GM21515 (cell line): Measurements from ENCODE around the gene ZBTB26.
"Not testable (repeated sequence)": the region's sequence is repeated elsewhere in the genome, so short reads cannot be mapped to it uniquely, and the experiment has no call there.

ENCODE experiments used
- ATAC-seq: cut with Tn5 transposase; IDR thresholded peaks from one replicate; pipeline ENCODE4 v1.9.1; 2021; ENCODE audit not compliant: unreplicated experiment

The ZBTB26 gene

DNA sequence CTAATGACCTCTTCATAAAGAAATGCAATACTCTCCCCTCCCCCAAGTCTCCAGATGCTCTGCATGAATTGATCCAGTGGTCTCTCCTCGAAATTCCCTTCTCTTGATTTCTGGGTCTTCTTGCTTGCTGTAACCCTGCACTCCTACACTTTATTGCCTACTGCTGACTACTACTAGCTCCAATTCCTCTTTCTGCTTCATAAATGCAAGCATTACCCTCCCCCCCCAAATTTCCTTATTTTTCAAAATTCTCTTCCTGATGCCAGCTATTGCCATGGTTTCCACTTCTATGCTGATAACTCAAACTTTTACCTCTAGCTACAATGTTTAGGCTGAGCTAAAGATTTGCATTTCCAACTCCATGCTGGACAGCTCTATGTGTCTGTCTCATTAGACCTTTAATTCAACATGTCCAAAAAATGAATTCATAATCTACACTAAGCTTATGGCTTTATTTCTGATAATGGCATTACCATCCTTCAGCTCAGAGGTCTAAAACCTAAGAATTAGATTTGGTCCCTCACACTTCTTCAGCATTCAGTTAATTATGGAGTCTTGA, 1.4 kb downstream of the ZBTB26 start:
- ATAC-seq: no peak

DNA sequence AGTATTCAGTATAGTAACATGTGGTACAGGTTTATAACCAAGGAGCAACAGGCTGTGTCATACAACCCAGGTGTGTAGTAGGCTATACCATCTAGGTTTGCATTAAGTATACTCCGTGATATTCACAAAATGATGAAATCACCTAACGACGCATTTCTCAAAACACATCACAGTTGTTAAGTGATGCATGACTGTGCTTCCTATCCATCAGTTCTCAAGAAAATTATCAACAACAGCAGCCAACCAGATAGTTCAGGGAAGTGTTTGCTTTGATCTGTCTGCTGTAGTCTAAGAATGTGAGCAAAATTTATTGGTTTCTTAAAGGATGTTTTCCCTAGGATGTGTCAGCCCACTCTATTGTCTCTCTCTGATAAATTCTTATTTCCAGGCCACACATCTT, 7.4 kb downstream of the ZBTB26 start:
- no peak for ATAC-seq

DNA sequence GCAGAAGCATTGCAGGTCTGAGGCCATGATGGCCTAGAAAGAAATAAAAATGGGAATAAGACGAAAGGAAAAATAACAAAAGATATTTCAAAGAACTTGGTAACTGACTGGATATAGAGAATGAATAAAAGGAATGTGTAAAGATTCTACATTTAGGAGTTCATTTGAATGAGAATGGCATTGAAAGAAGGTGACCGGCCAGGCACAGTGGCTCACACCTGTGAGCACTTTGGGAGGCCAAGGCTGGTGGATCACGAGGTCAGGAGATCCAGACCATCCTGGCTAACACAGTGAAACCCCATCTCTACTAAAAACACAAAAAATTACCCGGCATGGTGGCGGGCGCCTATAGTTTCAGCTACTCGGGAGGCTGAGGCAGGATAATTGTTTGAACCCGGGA, 8.6 kb downstream of the ZBTB26 start:
- ATAC-seq: no peak

DNA sequence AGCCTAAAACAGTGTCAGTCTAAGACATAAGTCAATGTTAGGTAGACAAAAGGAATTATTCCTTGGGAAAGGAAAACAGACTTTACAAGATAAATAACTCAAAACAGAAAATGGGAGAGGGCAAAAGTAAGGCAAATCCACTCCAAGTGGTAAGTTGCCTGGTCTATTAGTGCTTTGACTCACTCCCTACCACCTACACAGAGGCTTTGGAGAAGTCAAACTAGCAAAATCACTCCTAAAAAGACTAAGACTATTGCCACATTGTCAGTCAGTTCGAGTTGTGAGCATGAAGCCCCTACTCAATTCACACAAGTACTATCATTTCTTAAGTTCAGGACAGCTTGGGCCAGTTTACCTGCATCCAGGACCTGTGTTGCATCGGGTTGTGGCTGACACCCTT, 13.0 kb downstream of the ZBTB26 start:
- ATAC-seq: no peak

DNA sequence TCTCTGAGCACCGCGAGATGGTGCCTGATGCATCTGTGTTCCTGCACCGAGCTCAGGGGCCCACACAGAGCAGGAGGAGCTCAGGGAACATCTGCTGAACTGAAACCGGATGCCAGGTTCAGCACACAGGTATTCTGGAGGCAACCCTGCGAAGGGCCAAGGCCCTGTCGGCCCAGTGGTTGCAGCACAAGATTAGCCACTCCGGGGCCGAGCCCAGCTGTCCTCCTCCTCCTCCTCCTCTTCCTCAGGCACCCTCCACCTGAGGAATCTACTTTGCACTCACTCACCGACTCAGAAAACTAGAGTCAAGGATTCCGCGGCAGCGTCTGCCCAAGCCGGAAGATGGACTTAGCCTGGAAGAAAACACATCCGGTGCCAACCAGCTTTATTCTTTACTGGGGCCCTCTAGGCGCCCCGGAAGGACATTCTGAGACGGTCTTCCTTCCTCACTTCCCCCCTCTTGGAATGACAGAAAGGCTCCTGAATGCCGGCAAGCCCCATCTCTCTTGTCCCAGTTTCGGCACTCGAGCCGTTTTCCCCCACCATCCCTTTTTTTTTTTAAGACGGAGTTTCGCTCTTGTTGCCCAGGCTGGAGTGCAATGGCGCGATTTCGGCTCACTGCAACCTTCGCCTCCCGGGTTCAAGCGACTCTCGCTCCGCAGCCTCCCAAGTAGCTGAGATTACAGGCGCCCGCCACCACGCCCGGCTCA, 18.2 kb downstream of the ZBTB26 start, which contains the start of gene ZBTB6:
Gene ZBTB6, minus strand, starts transcription at position 360 of the 710 bp plus-strand sequence. CDS start 1,251 bp downstream, outside the sequence.
- peak; percentile 97 for ATAC-seq

DNA sequence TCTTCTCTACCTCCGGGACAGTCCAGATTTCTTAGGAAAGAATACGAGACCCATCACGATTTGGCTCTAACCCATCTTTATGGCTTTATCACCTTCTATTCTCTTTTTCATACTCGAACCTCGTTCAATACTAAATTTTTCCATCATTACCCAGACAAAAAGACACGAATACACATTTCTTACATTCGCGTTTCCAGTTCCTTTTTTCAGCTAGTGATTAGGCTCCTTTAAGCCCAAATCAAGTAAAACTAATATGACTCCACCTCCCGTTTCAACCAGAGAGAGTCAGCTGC, 18.7 kb downstream of the ZBTB26 start:
- ATAC-seq: no peak

DNA sequence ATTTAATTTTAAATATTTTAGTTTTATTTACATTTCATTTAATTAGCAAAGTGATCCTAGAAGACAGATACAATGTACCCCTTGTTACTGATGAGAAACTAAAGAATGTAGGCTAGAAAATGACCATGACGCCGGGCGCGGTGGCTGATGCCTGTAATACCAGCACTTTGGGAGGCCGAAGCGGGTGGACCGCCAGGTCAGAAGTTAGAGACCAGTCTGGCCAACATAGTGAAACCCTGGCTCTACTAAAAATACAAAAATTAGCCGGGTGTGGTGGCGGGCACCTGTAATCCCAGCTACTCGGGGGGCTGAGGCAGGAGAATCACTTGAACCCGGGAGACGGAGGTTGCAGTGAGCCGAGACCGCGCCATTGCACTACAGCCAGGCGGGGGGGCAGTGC, 25.2 kb downstream of the ZBTB26 start:
- ATAC-seq: not testable (repeated sequence)

DNA sequence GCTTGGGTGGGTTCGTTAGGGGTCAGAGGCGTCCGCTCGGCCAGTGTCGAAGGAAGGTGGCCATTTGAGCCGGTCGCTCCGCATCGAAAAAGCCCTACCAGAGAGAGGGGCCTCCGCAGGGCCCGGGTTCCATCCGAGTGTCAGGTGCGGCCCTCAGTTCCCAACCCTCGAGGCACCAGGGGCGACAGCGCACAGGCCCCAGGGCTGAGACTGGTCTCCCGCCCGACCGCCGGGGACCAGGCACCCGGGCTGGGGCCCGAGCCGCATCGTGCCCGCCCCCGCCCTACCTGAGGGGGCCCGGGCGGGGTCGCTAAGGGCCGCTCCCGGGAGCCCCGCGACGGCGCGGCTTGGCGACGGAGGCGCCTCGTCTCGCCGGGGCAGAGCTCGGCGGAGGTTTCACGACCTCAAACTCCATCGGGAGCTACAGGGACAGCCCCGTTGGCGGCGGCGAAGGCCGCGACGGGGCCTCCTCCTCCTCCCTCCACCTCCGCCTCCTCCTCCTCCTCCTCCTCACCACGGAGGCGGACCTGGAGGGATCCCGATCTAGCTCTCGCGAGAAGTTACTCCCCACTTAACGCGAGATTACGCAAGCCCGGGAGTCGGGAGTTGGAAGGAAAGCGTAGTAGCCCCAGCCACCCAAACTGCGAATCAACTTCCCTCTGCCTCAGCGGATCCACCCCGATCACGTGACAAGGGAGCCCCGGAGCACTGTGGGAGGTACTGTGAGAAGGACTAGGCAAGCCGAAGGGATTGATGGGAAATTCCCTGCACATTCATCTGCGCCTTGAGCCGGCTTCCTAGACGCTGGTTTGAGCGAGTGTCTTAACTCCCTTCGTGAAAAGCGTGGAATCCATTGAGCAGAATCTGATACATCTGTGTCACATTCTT, 26.2 kb downstream of the ZBTB26 start, which contains the start of gene RC3H2:
Gene RC3H2, minus strand, starts transcription at position 537 of the 888 bp plus-strand sequence. CDS start 7,850 bp downstream, outside the sequence.
- peak; percentile 87 for ATAC-seq

DNA sequence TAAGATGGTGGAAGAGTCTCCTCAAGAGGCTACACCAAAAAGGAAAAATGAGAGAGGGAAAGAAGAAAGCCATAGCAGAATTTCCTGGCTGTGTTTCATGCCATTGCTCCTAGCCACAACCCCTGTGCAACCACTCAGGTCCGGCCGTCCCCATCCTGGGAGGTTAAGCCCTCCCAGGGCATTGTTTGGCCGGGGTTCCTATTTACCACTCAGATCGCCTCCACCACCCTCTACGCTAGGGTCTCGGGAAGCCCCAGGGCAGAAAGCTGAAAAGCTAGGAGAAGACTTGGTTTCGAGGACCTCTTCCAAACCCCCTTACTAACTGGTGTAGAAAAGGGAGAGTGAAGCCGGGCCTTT, 26.9 kb downstream of the ZBTB26 start:
- peak; percentile 35 for ATAC-seq

DNA sequence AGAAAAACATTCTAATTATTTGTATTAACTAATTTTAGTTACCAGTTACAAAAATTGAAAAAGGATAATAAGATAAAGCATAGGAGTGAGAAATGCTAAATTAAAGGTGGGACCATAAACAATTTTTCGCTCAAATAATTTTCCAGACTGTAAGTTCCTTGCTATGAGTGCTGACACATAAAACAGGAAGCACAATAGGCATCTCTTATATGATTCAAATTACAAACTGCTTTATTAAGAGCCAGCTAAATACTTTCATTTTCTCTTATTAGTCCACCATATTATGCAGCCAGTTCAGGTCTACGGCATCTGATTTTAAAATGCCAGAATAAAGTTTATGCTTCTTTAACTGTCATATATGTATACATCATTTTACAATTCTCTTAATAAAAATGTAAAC, 30.5 kb downstream of the ZBTB26 start:
- no peak for ATAC-seq

DNA sequence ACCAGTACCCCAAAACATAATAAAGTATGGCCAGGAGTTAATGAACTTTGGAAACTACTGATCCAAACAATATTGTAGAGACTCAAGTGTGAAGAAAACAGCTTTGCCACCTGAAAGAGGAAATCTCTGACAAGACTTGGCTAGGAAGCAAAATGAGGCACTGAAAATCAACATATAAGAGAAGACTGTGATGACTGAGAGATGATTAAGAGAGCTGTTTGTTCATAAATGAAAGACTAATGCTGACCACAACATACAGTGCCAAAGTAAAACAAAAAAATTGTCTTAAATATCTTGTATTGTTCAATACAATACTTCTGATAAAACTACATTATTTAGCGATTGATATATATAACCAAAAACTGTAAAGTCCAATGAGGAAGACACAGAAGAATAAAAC, 33.3 kb downstream of the ZBTB26 start:
- ATAC-seq: no peak

DNA sequence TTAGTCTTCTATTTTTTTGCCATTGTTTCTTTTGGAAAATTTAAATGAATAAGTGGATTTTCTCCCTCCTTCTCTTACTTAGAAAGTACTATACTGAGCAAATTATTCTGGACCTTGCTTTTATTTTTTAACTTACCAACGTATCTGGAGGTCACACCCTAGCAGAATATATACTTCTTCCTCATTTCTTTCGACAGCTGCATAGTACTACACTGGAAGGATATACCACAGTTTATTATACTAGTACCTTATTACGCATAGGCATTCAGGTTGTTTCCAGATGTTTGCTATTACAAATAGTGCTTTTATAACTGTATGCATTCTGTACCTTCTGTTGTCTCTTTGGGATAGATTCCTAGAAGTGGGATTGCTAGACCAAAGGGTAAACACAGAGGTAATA, 42.8 kb downstream of the ZBTB26 start:
- no peak for ATAC-seq

DNA sequence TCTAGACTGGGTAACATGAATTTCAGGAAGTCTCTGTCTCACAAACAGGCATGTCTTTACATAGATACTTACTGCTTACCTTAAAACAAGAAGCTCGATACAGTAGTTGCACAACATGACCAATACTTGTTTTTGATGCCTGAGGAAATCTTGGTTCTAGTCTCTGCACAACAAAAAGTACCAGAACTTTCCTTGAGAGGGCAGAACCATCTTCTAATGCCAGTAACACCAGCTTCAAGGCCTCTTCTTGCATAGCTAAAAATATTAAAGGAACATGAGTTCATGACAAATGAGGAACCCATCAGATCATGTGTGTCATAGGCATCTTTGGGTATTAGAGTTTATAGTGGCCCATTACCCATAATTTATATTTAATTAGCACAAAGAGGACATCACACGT, 48.2 kb downstream of the ZBTB26 start:
- no peak for ATAC-seq

DNA sequence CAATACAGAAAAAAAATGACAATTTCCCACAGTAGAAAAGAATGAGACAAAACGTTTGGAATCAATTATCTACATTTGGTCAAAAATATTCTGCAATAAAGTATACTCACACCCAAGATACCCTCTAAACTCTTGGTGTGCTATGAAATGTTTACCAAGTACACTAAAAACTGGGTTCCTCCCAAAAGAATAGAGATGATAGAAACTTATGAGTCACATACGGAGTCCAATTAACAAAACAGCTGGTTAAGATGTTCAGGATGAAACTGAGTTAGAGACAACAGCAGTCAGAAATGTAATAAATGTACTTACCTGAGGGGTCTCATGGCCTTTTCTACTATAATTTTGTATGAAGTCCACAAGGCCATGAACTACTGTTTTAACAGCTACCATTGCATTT, 51.9 kb downstream of the ZBTB26 start:
- ATAC-seq: no peak

DNA sequence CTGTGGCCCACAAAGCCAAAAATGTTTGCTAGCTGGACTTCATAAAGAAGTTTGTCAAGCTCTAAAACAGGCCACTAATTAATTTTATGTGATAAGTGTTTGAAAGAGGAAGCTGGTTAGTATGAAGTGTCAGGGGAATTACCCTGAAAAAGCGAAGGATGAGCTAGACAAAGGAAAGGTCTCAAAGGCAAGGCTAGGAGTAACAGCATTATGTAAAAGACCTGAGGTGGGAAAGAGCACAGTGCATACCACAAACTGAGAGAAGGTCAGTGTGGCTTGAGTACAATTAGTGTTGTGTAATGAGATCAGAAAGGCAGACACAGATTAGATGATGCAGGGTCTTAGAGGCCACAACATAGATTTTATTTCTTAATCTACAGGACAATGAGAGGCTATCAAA, 55.8 kb downstream of the ZBTB26 start:
- ATAC-seq: no peak

DNA sequence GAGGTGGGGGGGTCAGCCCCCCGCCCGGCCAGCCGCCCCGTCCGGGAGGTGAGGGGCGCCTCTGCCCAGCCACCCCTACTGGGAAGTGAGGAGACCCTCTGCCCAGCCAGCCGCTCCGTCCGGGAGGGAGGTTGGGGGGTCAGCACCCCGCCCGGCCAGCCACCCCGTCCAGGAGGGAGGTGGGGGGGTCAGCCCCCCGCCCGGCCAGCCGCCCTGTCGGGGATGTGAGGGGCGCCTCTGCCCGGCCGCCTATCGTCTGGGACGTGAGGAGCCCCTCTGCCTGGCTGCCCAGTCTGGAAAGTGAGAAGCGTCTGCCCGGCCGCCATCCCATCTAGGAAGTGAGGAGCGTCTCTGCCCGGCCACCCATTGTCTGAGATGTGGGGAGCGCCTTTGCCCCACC, 64.0 kb downstream of the ZBTB26 start:
- ATAC-seq: not testable (repeated sequence)

DNA sequence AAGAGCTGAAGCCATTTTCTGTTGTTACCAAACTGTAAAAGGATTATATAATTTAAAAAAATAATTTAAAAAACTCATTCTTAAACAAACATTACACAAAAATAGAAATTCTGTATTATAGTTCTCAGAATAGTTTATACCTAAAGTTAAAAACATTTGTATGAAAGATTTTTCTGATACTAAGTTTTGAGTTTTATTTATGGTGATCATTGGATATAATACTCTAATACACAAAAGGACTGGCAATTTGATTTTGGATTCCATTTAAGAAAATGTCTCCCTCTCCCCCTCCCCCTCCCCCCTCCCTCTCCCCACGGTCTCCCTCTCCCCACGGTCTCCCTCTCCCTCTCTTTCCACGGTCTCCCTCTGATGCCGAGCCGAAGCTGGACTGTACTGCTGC, 65.2 kb downstream of the ZBTB26 start:
- no peak for ATAC-seq
